Mesothelial cell of epicardium (in vitro differentiated cells): ENCODE data around the gene OR51B4. TPM values are rescaled to one million over a fixed set of nuclear protein-coding genes. Genes with fewer than 3 reads are reported as not detected.

Experiments
- DNase-seq, 2 experiments: peaks; one replicate each; pipeline ENCODE4 v3.0.0; 2021; ENCODE audit warnings: low spot score in 2 of 2; ENCODE audit not compliant: unreplicated experiment in 2 of 2
- H3K27ac Mint-ChIP-seq: 2 replicates; pipeline ENCODE4 v1.8.0; 2021; ENCODE audit warnings: mixed read lengths
- H3K27me3 Mint-ChIP-seq: 2 replicates; pipeline ENCODE4 v1.8.0; 2021; ENCODE audit warnings: low read depth, mixed read lengths
- H3K36me3 Mint-ChIP-seq: 2 replicates; pipeline ENCODE4 v1.8.0; 2021; ENCODE audit warnings: mixed read lengths
- H3K4me1 Mint-ChIP-seq: 2 replicates; pipeline ENCODE4 v1.8.0; 2021; ENCODE audit warnings: mixed read lengths
- H3K4me3 Mint-ChIP-seq: 2 replicates; pipeline ENCODE4 v1.8.0; 2021; ENCODE audit warnings: mild to moderate bottlenecking, moderate library complexity, mixed read lengths
- H3K9me3 Mint-ChIP-seq: 2 replicates; pipeline ENCODE4 v1.8.0; 2021; ENCODE audit warnings: mixed read lengths
- CTCF ChIP-seq: fragments of 200-600 bp; sonication (generic); IDR thresholded peaks from one replicate; pipeline ENCODE4 v1.5.0; 2021; ENCODE audit warnings: antibody characterized with exemption; ENCODE audit not compliant: unreplicated experiment
- total RNA-seq: library from RNA; stranded (reverse); gene quantifications from 3 replicates; pipeline ENCODE4 v1.2.1, GENCODE V29; 2021

OR51B4 gene
- total RNA-seq, 1 donor from 2014 or later = 0.65 TPM

DNA sequence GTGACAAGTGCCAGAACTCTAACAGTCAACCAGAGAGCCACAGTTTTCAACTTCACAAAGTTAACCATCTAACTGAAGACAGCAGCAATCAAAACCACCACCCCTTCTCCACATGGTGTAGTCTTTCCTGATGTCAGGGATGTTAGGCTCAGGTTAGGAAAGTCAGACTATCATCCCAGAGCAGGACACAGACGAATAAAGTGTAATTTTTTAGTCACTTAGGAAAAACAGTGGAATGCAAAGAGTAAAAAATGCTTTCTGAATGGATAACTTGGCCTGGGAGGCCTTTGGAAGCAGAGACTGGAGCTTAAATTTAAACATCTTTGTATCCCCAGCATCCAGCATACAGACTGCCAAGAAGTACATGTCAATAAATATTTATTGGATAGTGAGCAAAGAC lies 15.4 kb downstream of the OR51B4 start:
- H3K4me1 Mint-ChIP-seq = no peaks in the 10 kb centered on the region
- DNase-seq = no peak

DNA sequence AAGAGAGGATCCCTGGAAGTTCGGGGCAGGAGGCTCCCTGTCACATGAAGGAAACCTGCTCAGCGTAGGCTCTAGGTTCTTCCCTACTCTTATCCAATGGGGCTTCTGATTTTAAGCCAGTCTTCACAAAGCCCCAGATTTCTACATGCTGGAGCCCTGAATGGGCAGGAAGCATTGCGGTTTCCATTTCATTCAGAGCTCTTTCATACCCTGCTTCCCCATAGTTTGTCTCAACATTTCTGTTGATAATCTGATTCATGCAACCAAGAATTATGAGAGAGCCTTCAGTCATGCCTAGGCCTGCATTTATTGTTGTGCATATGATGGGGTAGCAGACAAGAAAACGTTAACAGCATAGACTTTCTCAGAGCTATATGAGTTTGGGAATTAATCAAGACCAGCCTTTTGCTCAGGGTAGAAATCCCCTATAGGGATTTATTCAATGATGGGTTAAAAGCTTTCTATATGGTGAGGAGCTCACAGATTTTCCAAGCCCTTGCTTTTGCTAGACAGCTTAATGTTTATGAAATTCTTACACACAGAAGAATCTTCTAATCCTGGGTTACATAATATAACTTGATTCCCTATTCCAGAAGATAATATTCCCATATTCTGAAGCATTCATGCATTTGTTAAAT lies 15.9 kb downstream of the OR51B4 start:
- no peak for TF ChIP-seq CTCF
- no peak overlapping the region for H3K27ac Mint-ChIP-seq
- no peaks in the 10 kb centered on the region for H3K36me3 Mint-ChIP-seq
- H3K27me3 Mint-ChIP-seq = no peaks in the 10 kb centered on the region
- no peaks in the 10 kb centered on the region for H3K9me3 Mint-ChIP-seq
- H3K4me3 Mint-ChIP-seq = no peak overlapping the region
- no peaks in the 10 kb centered on the region for H3K4me1 Mint-ChIP-seq
- no peak for DNase-seq

More for the DNA sequence above, 15.4 kb downstream of the OR51B4 start:
- no peaks in the 10 kb centered on the region for H3K36me3 Mint-ChIP-seq
- H3K4me3 Mint-ChIP-seq = no peak overlapping the region
- no peaks in the 10 kb centered on the region for H3K27me3 Mint-ChIP-seq
- TF ChIP-seq CTCF = no peak
- H3K9me3 Mint-ChIP-seq = no peaks in the 10 kb centered on the region
- H3K27ac Mint-ChIP-seq = no peak overlapping the region

GRCh38 chr11:5284637-5285036 lies 17.1 kb downstream of the OR51B4 start:
- no peak overlapping the region for H3K27ac Mint-ChIP-seq
- no peaks in the 10 kb centered on the region for H3K4me1 Mint-ChIP-seq
- no peaks in the 10 kb centered on the region for H3K36me3 Mint-ChIP-seq
- no peak for TF ChIP-seq CTCF
- no peak for DNase-seq
- H3K27me3 Mint-ChIP-seq = no peaks in the 10 kb centered on the region
- no peaks in the 10 kb centered on the region for H3K9me3 Mint-ChIP-seq
- H3K4me3 Mint-ChIP-seq = no peak overlapping the region

- H3K9me3 Mint-ChIP-seq = no peaks in the 10 kb centered on the region
- H3K27ac Mint-ChIP-seq = no peak overlapping the region
- DNase-seq = no peak
- no peaks in the 10 kb centered on the region for H3K27me3 Mint-ChIP-seq
- no peak overlapping the region for H3K4me3 Mint-ChIP-seq
- no peak for TF ChIP-seq CTCF
- H3K4me1 Mint-ChIP-seq = no peaks in the 10 kb centered on the region
- no peaks in the 10 kb centered on the region for H3K36me3 Mint-ChIP-seq
These were observed 17.9 kb downstream of the OR51B4 start for GRCh38 chr11:5283882-5284281.

- DNase-seq = no peak
- no peak overlapping the region for H3K4me3 Mint-ChIP-seq
- no peaks in the 10 kb centered on the region for H3K4me1 Mint-ChIP-seq
- H3K9me3 Mint-ChIP-seq = no peaks in the 10 kb centered on the region
- H3K27ac Mint-ChIP-seq = no peak overlapping the region
- H3K36me3 Mint-ChIP-seq = no peaks in the 10 kb centered on the region
- no peaks in the 10 kb centered on the region for H3K27me3 Mint-ChIP-seq
- no peak for TF ChIP-seq CTCF
These were observed 18.7 kb downstream of the OR51B4 start for GRCh38 chr11:5283086-5283485.

DNA sequence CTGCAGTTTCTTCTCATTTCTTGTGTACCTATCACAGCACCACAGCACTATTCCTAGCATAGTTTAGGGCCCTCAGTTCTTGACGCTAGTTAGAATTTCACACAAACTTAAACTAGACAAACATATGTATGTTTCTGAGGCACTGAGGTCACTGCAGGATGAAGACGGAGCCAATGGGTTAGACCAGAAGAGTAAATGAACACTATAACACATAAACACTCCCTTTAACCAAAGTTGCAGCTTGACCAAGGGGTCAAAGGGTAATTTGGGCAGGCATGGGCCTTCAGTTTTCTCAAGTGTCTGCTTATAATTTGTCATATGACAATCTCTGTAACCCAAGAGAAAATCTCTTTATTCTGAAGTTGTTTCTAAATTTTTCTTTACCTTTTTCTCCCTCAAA lies 19.1 kb downstream of the OR51B4 start:
- Mint-ChIP-seq H3K4me1 (no peaks in the 10 kb centered on the region), H3K36me3 (no peaks in the 10 kb centered on the region), H3K27ac (no peak overlapping the region), H3K4me3 (no peak overlapping the region), H3K27me3 (no peaks in the 10 kb centered on the region), H3K9me3 (no peaks in the 10 kb centered on the region)
- no peak for TF ChIP-seq CTCF
- no peak for DNase-seq
